Panc1 (cell line): ENCODE data around the gene EPHA7. TPM values are rescaled to one million over a fixed set of nuclear protein-coding genes. Genes with fewer than 3 reads are reported as not detected.

ENCODE experiments used
- ATAC-seq: fragments of 200-7000 bp; cut with Tn5 transposase; 2 replicates; pipeline ENCODE4 v1.9.1; 2020; ENCODE audit warnings: mild to moderate bottlenecking, moderate library complexity
- BruUV-seq: library from RNA; stranded (reverse); fragments of 400-500 nt; replicated peaks from 2 replicates; lab custom pipeline; 2021; lab: Mats Ljungman, UMichigan
- CTCF ChIA-PET: fragments of 300-600 bp; sonication (Branson Sonifier 250); formaldehyde crosslinking; loops from one replicate; lab custom pipeline; 2022; ENCODE audit warnings: antibody characterized with exemption; lab: Charles Lee
- POLR2A ChIA-PET: fragments of 300-600 bp; sonication (Branson Sonifier 250); formaldehyde crosslinking; loops from one replicate; lab custom pipeline; 2022; ENCODE audit warnings: antibody characterized with exemption; lab: Charles Lee
- DNase-seq: peaks from one replicate; pipeline ENCODE4 v3.0.0-alpha.2; 2010; ENCODE audit warnings: low read depth, low spot score
- H3K27ac ChIP-seq: 2 replicates; pipeline ENCODE4 v1.5.1; 2011; ENCODE audit warnings: mild to moderate bottlenecking, low read length, inconsistent platforms
- H3K27me3 ChIP-seq: fragments of 200-500 bp; sonication (Bioruptor generic); 2 replicates; pipeline ENCODE4 v1.6.0; 2014; ENCODE audit warnings: low read length, inconsistent platforms; ENCODE audit not compliant: control insufficient read depth, insufficient read depth
- H3K36me3 ChIP-seq: fragments of 200-500 bp; sonication (Bioruptor generic); 2 replicates; pipeline ENCODE4 v1.5.1; 2014; ENCODE audit warnings: inconsistent platforms, mild to moderate bottlenecking, low read length, moderate library complexity; ENCODE audit not compliant: control insufficient read depth, insufficient read depth
- H3K4me1 ChIP-seq: 2 replicates; pipeline ENCODE4 v1.5.1; 2011; ENCODE audit warnings: inconsistent platforms, mild to moderate bottlenecking, low read length, moderate library complexity; ENCODE audit not compliant: control insufficient read depth, insufficient read depth
- H3K4me3 ChIP-seq, 2 experiments: 2 replicates each; pipeline ENCODE4 v1.5.1; 2011 to 2012; ENCODE audit warnings: low read depth in 2 of 2, low read length in 2 of 2, mild to moderate bottlenecking in 2 of 2, inconsistent platforms in 1 of 2, moderate library complexity in 1 of 2
- H3K9me3 ChIP-seq: fragments of 200-500 bp; sonication (Bioruptor generic); 2 replicates; pipeline ENCODE4 v1.5.1; 2014; ENCODE audit warnings: low read depth, mild to moderate bottlenecking, inconsistent platforms, low read length, moderate library complexity; ENCODE audit not compliant: control insufficient read depth, insufficient read depth
- CTCF ChIP-seq: fragments of 450-650 bp; IDR thresholded peaks from 2 replicates; pipeline ENCODE4 v1.5.1; 2017; ENCODE audit warnings: mild to moderate bottlenecking
- POLR2AphosphoS5 ChIP-seq: IDR thresholded peaks from 2 replicates; pipeline ENCODE4 v1.6.1; 2012; ENCODE audit warnings: mild to moderate bottlenecking, low read depth, low read length, moderate library complexity
- REST ChIP-seq, 2 experiments: IDR thresholded peaks; 2 replicates each; pipeline ENCODE4 v1.6.1; 2011 to 2012; ENCODE audit warnings: low read depth in 2 of 2, control low read depth in 1 of 2, low read length in 1 of 2, mild to moderate bottlenecking in 1 of 2, moderate library complexity in 1 of 2; ENCODE audit not compliant: insufficient read depth in 1 of 2
- SIN3A ChIP-seq: IDR thresholded peaks from 2 replicates; pipeline ENCODE4 v1.6.1; 2012; ENCODE audit warnings: low read depth, mild to moderate bottlenecking, low read length, moderate library complexity, borderline replicate concordance; ENCODE audit not compliant: insufficient read depth
- TCF7L2 ChIP-seq: IDR thresholded peaks from 2 replicates; pipeline ENCODE4 v1.6.1; 2011; ENCODE audit warnings: mild to moderate bottlenecking, low read depth, low read length, inconsistent platforms
- in situ Hi-C: cut with HindIII; loops from 2 replicates; pipeline ENCODE4 v1.10.0; 2016; ENCODE audit warnings: low sequenced_read_pairs, low pct_unique_long_range_greater_than_20kb
- intact Hi-C: fragments of 100-400 bp; cut with micrococcal nuclease; formaldehyde crosslinking; loops from one replicate; pipeline ENCODE4 v1.10.0; 2022; ENCODE audit not compliant: unreplicated experiment
- total RNA-seq: library from RNA; stranded (reverse); gene quantifications from one replicate; pipeline ENCODE4 v1.2.1, GENCODE V29; 2021; ENCODE audit not compliant: unreplicated experiment

EPHA7 gene
- total RNA-seq, 1 experiment from 2014 or later = 8.6 TPM

GRCh38 chr6:93418408-93419303 lies 703 bp downstream of the EPHA7 start:
- intact Hi-C loops (loop anchor here (10.0 kb wide), 1 partner anchor 374 kb away; no protein-coding TSS in a partner anchor), in situ Hi-C loops (no loop called here)
- peak overlapping the region; percentile 71 for H3K27ac ChIP-seq
- ATAC-seq = peak; percentile 25
- no peaks in the 10 kb centered on the region; the same call in 1 of the 2 replicates for H3K36me3 ChIP-seq
- no peaks in the 10 kb centered on the region for H3K9me3 ChIP-seq
- peaks cover 6% of the 10 kb centered on the region for H3K27me3 ChIP-seq
- H3K4me1 ChIP-seq = peaks cover 5% of the 10 kb centered on the region; the same call in 1 of the 2 replicates
- ChIA-PET POLR2A (interaction anchor here (0.6 kb wide), 2 partner anchors 17 to 293 kb away, joined by 4 to 5 read pairs; no protein-coding TSS in a partner anchor), CTCF (interaction anchor here (0.5 to 0.6 kb wide), 2 partner anchors 333 to 633 kb away, joined by 3 read pairs; no protein-coding TSS in a partner anchor)
- TF ChIP-seq CTCF = peak; percentile 41
- no peak for TF ChIP-seq SIN3A
- BruUV-seq = TSS peak; percentile 85
- DNase-seq = no peak
- H3K4me3 ChIP-seq = peak overlapping the region; percentile 67 to 76

- in situ Hi-C loops = no loop called here
- intact Hi-C loops = loop anchor here (10.0 kb wide), 1 partner anchor 373 kb away; no protein-coding TSS in a partner anchor
- ChIA-PET CTCF (interaction anchor here (0.5 to 0.6 kb wide), 2 partner anchors 333 to 634 kb away, joined by 3 read pairs; no protein-coding TSS in a partner anchor), POLR2A (no interaction called here)
- no TSS peak for BruUV-seq
- Histone ChIP-seq H3K9me3 (no peaks in the 10 kb centered on the region), H3K4me3 (peak overlapping the region; percentile 67 to 76), H3K27ac (peak overlapping the region; percentile 71), H3K4me1 (peaks cover 5% of the 10 kb centered on the region; the same call in 1 of the 2 replicates), H3K36me3 (no peaks in the 10 kb centered on the region; the same call in 1 of the 2 replicates), H3K27me3 (peaks cover 6% of the 10 kb centered on the region)
- ATAC-seq = 0 out of 2 replicates have a peak, but pooled peaks have one; percentile 1
- TF ChIP-seq SIN3A = no peak
- TF ChIP-seq POLR2AphosphoS5 = no peak
- no peak for TF ChIP-seq TCF7L2
- TF ChIP-seq REST (IDR thresholded peaks at IDR 0.05; ENCODE audit: insufficient read depth in 1 of 2, low read depth in 2 of 2, low read length in 1 of 2) = no peak
- no peak for TF ChIP-seq CTCF
- no peak for DNase-seq
Measured at GRCh38 chr6:93418033-93418407, 1.3 kb downstream of the EPHA7 start.
